Measurements from ENCODE around the gene USP6NL.

- TF ChIP-seq POLR2A (IDR thresholded peaks at IDR 0.05), result no peak
- no peak for TF ChIP-seq CTCF (IDR thresholded peaks at IDR 0.05)
These were observed 16.7 kb downstream of the USP6NL start for GRCh38 chr10:11594589-11595394.

Measured in uterus (tissue), 2 donors.